HG03571 (cell line): ENCODE results near the gene DSCAM.

Experiments
- ATAC-seq: cut with Tn5 transposase; IDR thresholded peaks from one replicate; pipeline ENCODE4 v1.9.1; 2021; ENCODE audit not compliant: unreplicated experiment

DSCAM gene

DNA sequence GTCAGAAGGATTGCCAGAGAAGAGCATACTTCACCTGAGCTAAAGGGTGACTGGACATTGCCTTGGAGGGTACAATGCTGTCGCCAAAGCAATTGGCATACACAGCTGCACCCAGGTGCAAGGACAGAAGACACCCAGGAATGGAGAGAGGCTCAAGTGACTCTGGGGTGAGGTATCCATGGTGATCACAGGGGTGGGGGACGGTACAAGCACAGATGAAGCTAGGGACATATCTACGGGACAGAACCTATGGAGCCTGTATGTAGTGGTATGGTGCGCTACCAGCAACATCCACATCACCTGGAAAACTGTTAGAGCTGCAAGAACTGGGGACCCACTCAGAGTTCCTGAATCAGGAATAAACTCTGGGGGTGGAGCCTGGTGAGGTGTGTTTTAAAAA lies 693.6 kb downstream of the DSCAM start:
- ATAC-seq = no peak

DNA sequence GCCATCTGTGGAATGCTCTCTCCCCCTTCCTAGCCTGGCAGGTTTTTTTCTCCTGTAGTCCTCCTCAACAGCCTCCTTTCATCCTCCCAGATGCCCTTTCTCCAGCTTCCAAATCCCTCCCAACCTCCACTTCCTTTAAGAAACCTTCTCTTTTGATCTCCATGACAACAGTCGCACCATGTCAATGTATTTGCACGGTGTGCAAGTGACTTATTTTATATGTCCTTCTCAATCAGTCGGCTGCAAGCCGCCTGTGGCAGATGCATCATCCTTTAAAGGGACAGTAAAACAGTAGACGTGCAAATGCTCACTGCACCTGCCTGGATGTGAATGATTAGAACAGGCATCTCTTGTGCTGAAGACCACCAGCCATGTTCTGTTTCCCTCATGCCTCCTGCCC lies 694.5 kb downstream of the DSCAM start:
- no peak for ATAC-seq

DNA sequence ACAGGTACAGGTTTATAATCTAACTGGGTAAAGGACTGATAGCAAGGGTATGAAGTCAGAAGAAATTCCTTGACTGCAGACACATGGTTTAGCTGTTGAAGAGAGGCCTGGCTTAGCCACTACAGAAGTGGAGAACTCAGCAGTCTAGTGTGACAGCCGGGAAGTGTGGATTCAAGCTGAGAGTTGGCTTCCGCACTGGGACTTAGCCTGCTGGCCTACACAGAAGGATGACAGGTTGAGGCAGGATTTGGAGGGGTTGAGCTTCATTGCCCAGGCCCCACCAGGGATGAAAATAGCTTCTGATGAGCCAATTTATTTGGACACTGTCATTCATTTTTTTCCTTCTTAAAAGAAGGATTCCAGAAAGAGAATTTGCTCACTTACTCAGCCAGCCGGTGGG lies 695.3 kb downstream of the DSCAM start:
- no peak for ATAC-seq

DNA sequence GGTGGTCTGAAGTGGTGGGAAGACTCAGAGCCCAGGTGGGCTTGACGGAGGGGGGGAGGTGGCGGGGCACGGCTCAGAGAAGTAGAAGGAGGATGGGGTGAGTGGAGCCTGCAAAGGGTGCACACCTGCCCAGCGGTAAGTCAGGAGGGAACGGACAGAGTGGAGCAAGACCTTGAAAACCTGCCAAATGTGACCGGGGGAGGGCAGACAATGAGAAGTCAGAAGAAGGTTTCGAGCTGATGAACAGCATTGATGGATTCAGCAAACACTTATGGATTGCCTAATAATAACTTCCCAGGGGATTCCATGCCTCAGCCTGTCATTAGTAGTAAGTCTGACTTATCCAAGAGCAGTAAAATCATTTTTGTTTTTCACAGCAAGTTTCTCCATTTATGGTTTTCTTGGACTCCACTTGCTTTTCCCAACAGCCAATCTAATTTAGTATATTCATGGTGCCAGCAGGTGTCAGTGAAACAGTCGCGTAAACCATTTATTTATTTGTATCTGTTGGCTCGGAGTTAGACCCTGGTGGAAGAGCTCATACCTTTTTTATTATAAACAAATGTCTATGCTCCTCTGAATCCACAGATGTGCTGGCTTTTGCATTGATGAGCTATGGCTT lies 700.6 kb downstream of the DSCAM start:
- no peak for ATAC-seq

DNA sequence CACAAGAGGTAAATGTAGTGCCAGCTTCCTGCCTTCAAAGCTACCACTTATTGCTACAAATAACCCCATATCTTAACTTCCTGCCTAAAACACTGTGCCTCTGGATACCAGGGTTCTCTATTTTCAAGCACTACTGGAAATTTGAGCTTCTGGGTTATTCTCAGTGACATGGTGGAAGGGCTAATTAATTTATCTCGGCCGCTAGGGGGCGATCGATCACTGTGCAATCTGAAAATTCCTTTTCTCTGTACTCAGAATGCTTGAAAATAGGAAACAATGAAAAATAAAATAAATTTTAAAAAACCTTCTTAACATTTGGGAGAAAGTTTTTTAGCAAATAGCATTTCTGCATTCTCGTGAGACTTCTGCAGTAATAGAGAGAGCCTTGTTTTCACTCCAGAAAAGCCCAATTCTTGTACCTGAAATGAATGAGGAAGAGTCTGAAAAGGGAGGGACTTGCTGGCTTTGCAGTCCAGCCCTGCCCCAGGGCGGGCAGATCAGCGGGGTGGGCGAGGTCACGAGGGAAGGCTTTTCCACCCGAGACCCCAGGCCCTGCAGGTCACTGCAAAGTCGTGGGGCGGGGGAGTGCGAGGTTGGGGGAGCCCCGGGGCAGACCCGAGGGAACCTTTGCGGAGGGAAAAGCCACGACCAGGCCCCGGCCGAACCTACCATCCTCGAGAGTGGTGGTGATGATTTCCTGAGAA lies 703.0 kb downstream of the DSCAM start:
- no peak for ATAC-seq

DNA sequence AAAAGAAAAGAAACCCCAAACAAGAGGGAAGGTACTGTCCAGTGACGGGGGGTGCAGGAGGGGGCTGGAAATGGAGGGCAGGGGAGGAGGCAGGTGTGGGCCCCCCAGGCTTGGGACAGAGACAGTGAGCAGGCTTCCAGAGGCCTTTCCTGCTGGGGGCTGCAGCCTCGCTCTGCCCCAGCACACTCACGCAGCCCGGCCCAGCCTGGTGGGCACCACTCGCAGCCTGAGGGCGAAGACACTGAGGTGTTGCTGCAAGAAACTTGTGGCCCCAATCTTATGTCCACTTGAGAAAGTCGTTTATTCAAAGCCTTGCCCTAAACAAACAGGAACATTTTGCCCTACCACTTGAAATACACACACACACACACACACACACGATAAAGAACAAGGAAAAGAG lies 705.3 kb downstream of the DSCAM start:
- no peak for ATAC-seq

DNA sequence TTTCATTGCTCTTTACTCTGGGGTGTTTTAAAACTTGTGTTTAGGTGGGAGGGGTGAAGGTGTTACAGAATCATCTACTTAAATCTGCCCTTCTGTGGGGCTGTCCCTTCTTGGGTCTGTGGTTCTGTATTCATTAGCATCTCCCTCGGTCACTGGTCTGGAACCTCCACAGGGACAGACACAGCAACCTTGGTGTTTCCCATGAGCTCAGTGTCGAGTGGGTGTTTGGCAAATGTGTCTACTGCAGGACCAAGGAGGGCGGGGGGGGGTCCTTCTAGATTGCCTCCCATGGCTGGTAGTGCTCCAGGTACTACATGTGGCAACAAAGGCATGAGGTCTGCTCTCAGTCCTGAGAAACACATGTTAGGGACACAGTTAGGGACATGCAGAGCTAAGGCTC lies 706.3 kb downstream of the DSCAM start:
- no peak for ATAC-seq

DNA sequence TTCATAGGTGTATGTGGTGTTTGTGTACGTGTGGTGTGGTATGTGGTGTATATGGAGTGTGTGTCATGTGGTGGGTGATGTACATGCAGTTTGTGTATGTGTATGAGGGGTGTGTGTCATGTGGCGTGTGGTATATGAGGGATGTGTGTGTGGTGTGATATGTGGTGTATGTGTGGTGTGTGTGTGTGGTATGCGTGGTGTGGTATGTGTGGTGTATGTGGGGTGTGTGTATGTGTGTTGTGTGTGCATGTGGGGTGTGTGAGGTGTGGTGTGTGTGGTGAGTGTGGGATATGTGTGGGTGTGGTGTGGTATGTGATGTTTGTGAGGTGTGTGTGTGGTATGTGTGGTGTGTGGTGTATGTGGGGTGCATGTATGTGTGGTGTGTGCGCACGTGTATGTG lies 707.3 kb downstream of the DSCAM start:
- no peak for ATAC-seq

DNA sequence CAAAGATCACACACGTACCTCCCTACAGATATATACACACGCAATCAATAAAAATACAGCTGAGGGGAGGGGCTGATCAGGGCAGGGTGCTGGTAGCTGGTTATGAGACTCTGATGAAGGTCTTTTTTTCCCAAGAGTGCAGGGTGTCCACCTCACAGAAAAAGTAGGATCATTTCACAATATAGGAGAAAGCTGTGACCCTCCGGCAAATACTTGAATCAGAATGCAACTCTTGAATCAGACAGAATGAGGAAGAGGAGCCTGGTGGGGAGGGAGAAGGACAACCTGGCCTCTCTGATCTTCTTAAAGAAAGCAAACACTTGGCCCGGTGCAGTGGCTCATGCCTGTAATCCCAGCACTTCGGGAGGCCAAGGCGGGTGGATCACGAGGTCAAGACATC lies 710.4 kb downstream of the DSCAM start:
- no peak for ATAC-seq

DNA sequence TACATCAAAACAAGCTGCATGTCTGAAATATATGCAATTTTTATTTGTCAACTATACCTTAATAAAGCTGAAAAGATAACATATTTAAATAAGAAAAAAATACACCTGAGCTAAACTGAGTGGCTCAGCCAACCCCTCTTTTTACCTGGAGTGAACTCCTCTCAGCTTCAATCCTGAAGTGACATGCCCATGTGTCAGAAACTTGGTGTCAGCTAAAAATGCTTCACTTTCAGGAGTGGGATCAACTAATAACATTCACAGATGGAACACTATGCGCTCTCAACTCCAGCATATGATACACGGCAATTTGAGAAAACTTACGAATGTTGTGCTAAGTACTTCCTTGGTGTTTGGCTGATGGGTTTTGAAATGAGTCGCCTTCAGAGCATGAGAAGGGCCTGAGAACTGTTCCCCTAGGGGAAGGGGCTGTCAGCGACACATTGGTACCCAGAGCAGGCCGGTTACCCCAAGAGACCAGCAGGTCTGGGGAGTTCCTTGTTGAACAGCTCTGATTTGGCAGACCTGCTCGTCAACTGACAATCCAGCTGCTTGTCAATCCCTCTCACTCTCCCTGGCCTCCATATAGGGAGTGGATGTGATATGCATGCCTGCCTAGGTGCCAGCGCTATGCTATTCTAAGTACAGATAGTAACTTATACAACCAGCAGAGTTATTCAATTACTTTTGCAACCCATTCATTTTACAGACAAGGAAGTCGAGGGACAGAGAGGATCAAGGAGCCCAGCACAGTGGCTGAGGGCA lies 712.0 kb downstream of the DSCAM start:
- no peak for ATAC-seq

DNA sequence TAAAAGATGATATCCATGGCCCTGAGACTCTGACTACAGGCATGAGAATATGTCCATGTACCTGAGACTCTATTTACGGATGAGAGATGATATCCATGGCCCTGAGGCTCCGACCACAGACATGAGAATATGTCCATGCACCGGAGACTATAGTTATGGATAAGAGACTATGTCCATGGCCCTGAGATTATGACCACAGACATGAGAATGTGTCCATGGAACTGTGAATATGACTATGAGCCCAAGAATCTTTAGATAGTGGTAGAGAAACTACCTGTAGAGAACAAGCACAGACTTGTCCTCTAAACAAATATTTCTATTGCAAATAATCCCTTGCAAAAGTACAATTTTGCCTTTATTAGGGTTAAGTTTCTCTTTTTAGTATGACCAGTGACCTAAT lies 716.5 kb downstream of the DSCAM start:
- ATAC-seq = no peak

DNA sequence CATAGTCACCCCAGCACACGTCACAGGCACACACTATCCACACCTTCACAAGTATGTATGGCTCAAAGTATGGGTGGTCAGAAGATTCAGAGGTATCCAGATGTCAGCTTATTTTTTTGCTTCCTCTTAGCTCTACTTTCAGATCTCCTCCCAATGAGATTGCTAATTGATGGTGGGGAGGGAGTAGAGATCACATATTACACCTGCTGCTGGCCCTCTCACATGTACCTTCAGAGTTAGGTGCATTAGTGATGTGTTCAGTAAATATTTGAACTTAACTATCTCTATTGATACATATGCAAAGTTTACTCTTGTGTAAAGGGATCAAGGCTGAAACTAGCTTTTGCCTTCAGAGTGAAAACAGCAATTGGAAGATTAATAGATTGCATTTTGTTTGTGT lies 717.1 kb downstream of the DSCAM start:
- no peak for ATAC-seq

DNA sequence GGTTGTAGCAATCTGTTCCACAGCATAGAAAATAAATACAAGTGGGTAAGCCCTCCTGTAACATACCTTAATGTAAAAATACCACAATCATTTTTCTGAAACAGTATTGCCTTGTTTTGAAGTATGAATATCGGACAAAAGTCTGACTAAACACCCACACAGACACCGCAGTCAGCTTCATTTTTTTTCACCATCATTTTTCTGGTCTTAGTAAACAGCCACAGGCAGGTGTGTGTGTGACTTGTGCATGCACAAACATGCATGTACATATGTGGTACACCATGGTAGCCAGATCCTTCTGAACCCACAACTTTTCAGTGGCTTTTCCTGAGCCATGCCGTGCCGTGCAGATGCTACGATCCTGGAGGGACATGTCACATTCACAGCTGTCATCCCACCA lies 718.1 kb downstream of the DSCAM start:
- no peak for ATAC-seq

DNA sequence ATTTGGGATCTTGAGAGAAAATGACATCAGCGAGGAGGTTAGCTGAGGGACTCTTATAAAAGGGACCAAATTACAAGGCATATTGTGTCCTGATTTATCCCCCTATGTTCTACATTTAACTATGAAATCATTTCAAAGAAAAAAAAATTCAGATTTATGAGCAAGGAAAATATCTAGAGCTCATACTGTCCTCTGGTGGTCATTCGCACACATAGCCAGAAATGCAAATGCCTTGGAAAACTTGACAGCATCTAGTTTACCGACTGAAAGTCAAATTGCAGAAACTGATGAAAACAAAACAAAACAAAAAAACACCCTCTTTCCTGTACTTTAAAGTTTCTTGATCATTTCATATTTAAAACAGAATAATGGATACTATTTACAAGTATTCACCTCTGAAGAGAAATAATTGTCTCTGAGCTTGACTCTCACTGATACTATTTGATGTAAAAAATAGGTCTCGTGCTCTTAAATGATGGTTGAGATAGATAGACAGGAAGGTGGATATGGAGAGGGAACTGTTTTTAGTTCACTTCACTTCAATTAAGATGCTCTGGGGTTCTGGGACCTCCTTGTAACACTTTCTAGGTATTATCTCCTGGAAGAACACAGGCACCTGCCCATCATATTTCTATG lies 725.9 kb downstream of the DSCAM start:
- ATAC-seq = no peak

DNA sequence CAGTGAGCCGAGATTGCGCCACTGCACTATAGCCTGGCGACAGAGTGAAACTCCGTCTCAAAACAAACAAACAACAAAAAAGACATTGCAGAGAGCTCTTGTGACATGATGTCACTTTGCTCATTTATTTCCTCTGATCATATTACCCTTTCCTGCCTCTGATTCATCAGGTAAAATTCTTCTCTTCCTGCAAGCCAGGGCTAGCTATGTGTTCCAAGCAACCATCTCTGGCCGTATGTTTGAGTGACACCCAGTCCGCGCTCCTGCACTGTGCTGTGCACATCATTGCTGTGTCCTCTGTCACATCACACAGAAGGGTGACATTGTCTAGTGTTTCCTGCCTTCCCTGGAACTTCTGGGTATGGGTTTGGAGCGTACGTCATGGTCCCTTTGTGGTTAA lies 728.4 kb downstream of the DSCAM start:
- ATAC-seq = no peak

DNA sequence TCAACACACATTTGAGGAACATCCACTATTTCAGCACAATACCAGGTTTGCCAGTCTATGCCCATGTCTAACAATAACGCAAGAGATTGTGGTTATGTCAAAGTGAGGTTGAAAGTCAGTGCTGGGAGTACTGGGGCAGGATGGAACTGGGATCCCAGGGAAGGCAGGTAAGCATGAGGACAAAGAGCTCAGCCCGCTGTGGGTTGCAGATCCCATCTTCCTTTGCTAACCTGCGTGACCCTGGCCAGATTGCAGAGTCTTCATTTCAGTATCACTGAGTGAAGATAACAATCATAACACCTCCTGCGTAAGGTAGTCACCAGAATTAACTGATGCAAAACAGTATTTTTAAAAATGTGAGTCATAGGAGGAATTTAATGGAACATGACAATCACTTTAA lies 729.7 kb downstream of the DSCAM start:
- ATAC-seq = no peak

DNA sequence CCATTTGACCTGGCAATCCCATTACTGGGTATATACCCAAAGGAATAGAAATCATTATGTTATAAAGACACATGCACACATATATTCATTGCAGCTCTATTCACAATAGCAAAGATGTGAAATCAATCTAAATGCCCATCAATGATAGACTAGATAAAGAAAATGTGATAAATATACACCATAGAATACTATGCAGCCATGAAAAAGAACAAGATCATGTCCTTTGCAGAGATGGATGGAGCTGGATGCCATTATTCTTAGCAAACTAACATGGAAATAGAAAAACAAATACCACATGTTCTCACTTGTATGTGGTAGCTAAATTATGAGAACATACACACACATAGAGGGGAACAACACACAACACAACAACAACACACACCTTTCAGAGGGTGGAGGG lies 731.2 kb downstream of the DSCAM start:
- ATAC-seq = no peak

DNA sequence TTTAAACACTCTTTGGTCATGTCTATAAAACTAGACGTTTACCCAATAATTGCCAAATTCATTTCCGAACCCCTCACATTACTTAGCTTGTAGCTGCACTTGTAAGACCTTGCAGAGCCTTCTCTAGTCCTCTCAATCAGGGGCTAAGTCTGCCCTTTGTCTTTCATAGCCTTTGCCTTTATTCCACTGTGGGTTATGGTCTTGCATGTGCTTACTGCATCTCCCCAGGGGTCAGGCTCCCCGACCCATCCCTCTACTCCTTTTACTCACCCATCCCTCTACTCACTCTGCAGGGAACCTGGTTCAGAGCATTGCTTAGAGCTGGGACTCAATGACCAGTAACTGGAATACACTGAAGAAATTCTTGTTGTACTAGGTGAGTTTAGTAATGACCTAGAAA lies 744.3 kb downstream of the DSCAM start:
- no peak for ATAC-seq

DNA sequence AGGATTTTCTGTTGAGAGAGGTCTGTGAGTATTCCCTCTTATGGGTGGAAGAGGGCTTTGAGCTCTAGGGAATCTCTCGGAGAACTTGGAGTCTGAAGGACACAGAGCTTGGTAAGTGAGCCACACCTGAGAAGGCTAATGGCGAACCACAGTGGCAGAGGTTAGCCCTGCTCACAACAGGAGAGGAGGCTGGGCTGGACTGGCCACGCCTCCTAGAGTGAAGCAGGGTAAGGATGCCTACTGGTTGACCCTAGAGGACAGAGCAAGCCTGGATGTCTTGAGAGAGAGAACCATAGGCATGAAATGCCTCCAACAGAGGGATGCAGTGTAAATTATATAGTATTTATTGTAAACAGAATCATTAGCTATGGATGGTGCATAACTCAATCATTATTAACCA lies 747.1 kb downstream of the DSCAM start:
- ATAC-seq = no peak

DNA sequence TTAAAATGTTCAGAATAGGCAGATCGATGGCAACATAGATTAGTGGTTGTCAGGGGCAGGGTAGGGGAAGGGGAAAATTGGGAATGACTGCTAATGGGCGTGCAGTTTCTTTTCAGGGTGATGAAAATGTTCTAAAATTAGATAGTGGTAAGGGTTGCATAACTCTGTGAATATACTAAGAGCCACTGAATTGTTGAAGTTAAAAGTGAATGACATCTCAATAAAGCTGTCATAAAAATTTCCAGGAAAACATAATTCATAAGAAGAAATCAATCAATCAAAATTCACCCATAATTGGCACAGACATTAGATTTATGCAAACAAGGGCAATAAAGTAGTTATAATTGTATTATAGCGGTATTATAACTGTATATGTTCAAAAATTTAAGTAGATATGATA lies 751.5 kb downstream of the DSCAM start:
- ATAC-seq = no peak

DNA sequence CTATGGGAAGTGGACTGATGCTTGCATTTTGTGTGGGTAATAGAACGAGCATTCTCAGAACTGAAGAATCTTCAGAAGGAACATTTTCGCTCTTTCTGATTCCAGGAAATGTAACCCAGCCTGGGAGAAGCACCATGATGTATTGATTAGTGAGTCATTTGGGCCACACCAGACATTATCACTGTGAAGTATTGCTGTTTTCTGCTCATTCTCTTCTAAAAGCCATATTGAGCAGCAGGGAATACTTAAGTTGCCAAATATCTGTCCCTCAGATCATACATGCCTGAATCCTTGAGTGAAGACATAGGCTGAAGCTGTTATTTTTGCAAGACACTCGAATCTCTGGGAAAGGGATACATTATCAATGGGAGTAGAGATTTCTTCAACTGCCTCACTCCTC lies 766.6 kb downstream of the DSCAM start:
- no peak for ATAC-seq

DNA sequence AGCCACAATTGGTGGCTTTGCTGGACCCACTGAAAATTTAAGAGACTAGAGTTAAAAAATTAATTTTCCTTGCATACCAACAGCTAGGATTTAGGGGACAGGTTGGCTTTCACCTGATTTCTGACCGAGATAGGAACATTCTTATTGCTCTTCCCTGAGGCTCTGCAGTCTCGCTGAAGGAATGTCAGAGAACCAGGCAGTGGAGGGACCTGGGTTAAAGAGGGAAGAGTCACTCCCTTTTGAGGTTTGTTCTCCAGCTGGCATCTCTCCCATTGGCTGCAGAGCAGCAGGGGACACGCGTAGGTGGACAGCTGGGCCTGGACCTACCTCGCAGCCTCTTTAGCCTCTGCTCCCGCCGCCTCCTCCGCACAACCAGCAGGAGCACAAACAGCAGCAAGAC lies 772.2 kb downstream of the DSCAM start:
- no peak for ATAC-seq
